GM12864 (cell line): ENCODE measurements around the gene KLLN.
A peak's percentile ranks its signal among the peaks of the same experiment; 100 is the strongest.
"Not testable (repeated sequence)": the region's sequence is repeated elsewhere in the genome, so short reads cannot be mapped to it uniquely, and the experiment has no call there.

Source experiments
- DNase-seq: peaks from one replicate; pipeline ENCODE4 v3.0.0-alpha.2; 2011; ENCODE audit warnings: low read depth
- H3K4me3 ChIP-seq: 2 replicates; pipeline ENCODE4 v1.5.1; 2011; ENCODE audit warnings: mild to moderate bottlenecking, low read depth, low read length, control low read depth
- CTCF ChIP-seq: IDR thresholded peaks from 2 replicates; pipeline ENCODE4 v1.5.1; 2011; ENCODE audit warnings: low read depth, mild to moderate bottlenecking, moderate library complexity, low read length, control low read depth, inconsistent platforms; ENCODE audit errors: missing control alignments

The KLLN gene

GRCh38 chr10:87852089-87852488 is 11.2 kb downstream of the KLLN start:
- no peak for DNase-seq
- TF ChIP-seq CTCF: no peak
- H3K4me3 ChIP-seq: no peak overlapping the region

GRCh38 chr10:87850742-87851205 is 12.6 kb downstream of the KLLN start:
- TF ChIP-seq CTCF: peak; percentile 60

GRCh38 chr10:87849001-87849400 is 14.3 kb downstream of the KLLN start:
- no peak overlapping the region for H3K4me3 ChIP-seq
- no peak for DNase-seq
- no peak for TF ChIP-seq CTCF

More at GRCh38 chr10:87850742-87851205, 12.6 kb downstream of the KLLN start:
- no peak for DNase-seq
- H3K4me3 ChIP-seq: no peak overlapping the region

GRCh38 chr10:87847550-87847949 is 15.8 kb downstream of the KLLN start:
- DNase-seq: no peak
- H3K4me3 ChIP-seq: no peak overlapping the region
- no peak for TF ChIP-seq CTCF

- not testable (repeated sequence) for DNase-seq, H3K4me3 ChIP-seq
Observed at GRCh38 chr10:87846711-87847110, 16.6 kb downstream of the KLLN start.

GRCh38 chr10:87846023-87846422 is 17.3 kb downstream of the KLLN start:
- no peak for DNase-seq
- TF ChIP-seq CTCF: no peak
- H3K4me3 ChIP-seq: no peak overlapping the region

- no peak for DNase-seq
- no peak for TF ChIP-seq CTCF
- no peak overlapping the region for H3K4me3 ChIP-seq
Observed at GRCh38 chr10:87845624-87845998, 17.7 kb downstream of the KLLN start.
